K562 (cell line): Measurements from ENCODE around the gene MGAT4B. TPM values are rescaled to one million over a fixed set of nuclear protein-coding genes. Genes with fewer than 3 reads are reported as not detected.
A peak's percentile ranks its signal among the peaks of the same experiment; 100 is the strongest.

Experiments used
- BCL6 ChIP-seq: fragments of 250-450 bp; sonication (Bioruptor Pico); IDR thresholded peaks from 2 replicates; pipeline ENCODE4 v1.4.0; 2020
- ELF2 ChIP-seq: fragments of 250-450 bp; sonication (Bioruptor Pico); IDR thresholded peaks from 2 replicates; pipeline ENCODE4 v1.5.0; 2021; ENCODE audit warnings: mild to moderate bottlenecking
- ELF4 ChIP-seq: fragments of 450-650 bp; formaldehyde crosslinking; IDR thresholded peaks from 2 replicates; pipeline ENCODE4 v1.4.0; 2022; ENCODE audit warnings: missing genetic modification characterization
- FOXP1 ChIP-seq: sonication (generic); formaldehyde crosslinking; IDR thresholded peaks from 2 replicates; pipeline ENCODE4 v1.8.0; 2022; ENCODE audit warnings: mild to moderate bottlenecking, missing genetic modification reagents
- HMGN3 ChIP-seq: IDR thresholded peaks from 2 replicates; pipeline ENCODE4 v1.6.1; 2011; ENCODE audit warnings: borderline replicate concordance, low read depth, mild to moderate bottlenecking, mixed read lengths, low read length; ENCODE audit not compliant: insufficient read length; ENCODE audit errors: extremely low read depth
- JUNB ChIP-seq: fragments of 450-650 bp; formaldehyde crosslinking; conservative IDR thresholded peaks from 2 replicates; pipeline ENCODE4 v1.4.0; 2020; ENCODE audit warnings: mild to moderate bottlenecking
- RAD51 ChIP-seq: fragments of 450-650 bp; IDR thresholded peaks from 2 replicates; pipeline ENCODE4 v1.7.1; 2016; ENCODE audit warnings: low read depth, mild to moderate bottlenecking, borderline replicate concordance
- RBBP5 ChIP-seq: fragments of 200-600 bp; sonication (generic); IDR thresholded peaks from 2 replicates; pipeline ENCODE4 v1.6.1; 2012; ENCODE audit warnings: borderline replicate concordance, mild to moderate bottlenecking, low read length, control low read depth, inconsistent platforms; ENCODE audit not compliant: insufficient read depth, poor library complexity, severe bottlenecking
- RERE ChIP-seq: sonication (generic); formaldehyde crosslinking; IDR thresholded peaks from 2 replicates; pipeline ENCODE4 v1.8.0; 2023; ENCODE audit warnings: missing genetic modification reagents, mild to moderate bottlenecking, borderline replicate concordance
- SAFB ChIP-seq: fragments of 200-400 bp; formaldehyde crosslinking; IDR thresholded peaks from 2 replicates; pipeline ENCODE4 v1.6.1; 2017; ENCODE audit warnings: low read depth, low read length, borderline replicate concordance
- SRF ChIP-seq, 2 experiments: fragments of 250-450, 450-650 bp in 1 of 2; sonication (Bioruptor Pico) in 1 of 2; sonication (generic) in 1 of 2; formaldehyde crosslinking; IDR thresholded peaks; 2 replicates each; pipeline versions ENCODE4 v1.5.0 to v1.5.1; 2020 to 2022; ENCODE audit warnings: mild to moderate bottlenecking in 1 of 2, missing genetic modification reagents in 1 of 2
- USF1 ChIP-seq: sonication (generic); formaldehyde crosslinking; IDR thresholded peaks from 2 replicates; pipeline ENCODE4 v1.9.0; 2022; ENCODE audit warnings: mild to moderate bottlenecking, missing genetic modification reagents
- VEZF1 ChIP-seq: fragments of 200-800 bp; sonication (Bioruptor generic); IDR thresholded peaks from 2 replicates; pipeline ENCODE4 v1.6.1; 2017; ENCODE audit warnings: missing genetic modification characterization, missing compliant biosample characterization
- ZEB2 ChIP-seq: fragments of 450-650 bp; IDR thresholded peaks from 2 replicates; pipeline ENCODE4 v1.6.1; 2016
- ZFP30 ChIP-seq: fragments of 250-450 bp; sonication (Bioruptor Pico); IDR thresholded peaks from 2 replicates; pipeline ENCODE4 v1.8.0; 2022; ENCODE audit warnings: moderate library complexity, mild to moderate bottlenecking, inconsistent platforms, borderline replicate concordance
- ZNF639 ChIP-seq, 2 experiments: fragments of 200-800 bp in 1 of 2; sonication (Bioruptor generic) in 1 of 2; sonication (generic) in 1 of 2; formaldehyde crosslinking in 1 of 2; IDR thresholded peaks in 1 of 2; conservative IDR thresholded peaks in 1 of 2; 2 replicates each; pipeline versions ENCODE4 v1.5.0 to v1.6.1; 2016 to 2020; ENCODE audit warnings: missing compliant biosample characterization in 1 of 2, missing genetic modification characterization in 1 of 2, missing genetic modification reagents in 1 of 2
- polyA plus RNA-seq, 8 experiments: library from polyadenylated mRNA; depleted of rRNA in 4 of 8; stranded (reverse) in 5 of 8; unstranded in 3 of 8; fragments of >200 nt; fragmentation: Nextera tagmentation in 2 of 8; fragmentation: Illumina TruSeq in 1 of 8; extraction: Ambion mirVana in 2 of 8; extraction: Trizol in 1 of 8; gene quantifications; 2 replicates each; pipeline versions ENCODE4 v1.2.1 to v1.2.3, GENCODE V29; 2011 to 2014; ENCODE audit warnings: inconsistent platforms in 1 of 8, missing spikeins in 1 of 8
- total RNA-seq, 7 experiments: library from RNA; depleted of rRNA in 6 of 7; stranded (reverse); fragments of >200 nt in 6 of 7; fragmentation: Illumina TruSeq in 2 of 7; extraction: Trizol in 2 of 7; gene quantifications; 2 replicates each; pipeline versions ENCODE4 v1.2.1 to v1.2.3, GENCODE V29; 2011 to 2021; ENCODE audit warnings: low replicate concordance in 1 of 7

MGAT4B gene
- total and polyA plus RNA-seq, 9 of the 15 experiments (the other 6 are each of a cell fraction or from before 2014, with no cell fraction given) = 0.34 to 133 (median 75.4) TPM

- TF ChIP-seq RERE (no peak), RBBP5 (peak; percentile 3), RAD51 (peak; percentile 92), USF1 (CRISPR knock-in tag) (peak; percentile 81), SRF (CRISPR knock-in tag; IDR thresholded peaks at IDR 0.05) (peak in 1 of 2 experiments; percentile 50; a peak in 1 of 4 replicates), ELF2 (CRISPR knock-in tag) (no peak), ZNF639 (CRISPR knock-in tag; conservative IDR thresholded peaks at IDR 0.05 in 1 of 2, IDR thresholded peaks at IDR 0.05 in 1 of 2) (peak in 1 of 2 experiments; percentile 85; a peak in 1 of 4 replicates), SAFB (peak; percentile 65; the same call in 1 of the 2 replicates), JUNB (0 out of 2 replicates have a peak, but pooled peaks have one; percentile 57), HMGN3 (peak; percentile 99), FOXP1 (CRISPR knock-in tag) (peak; percentile 67; the same call in 1 of the 2 replicates), ZEB2 (peak; percentile 83), VEZF1 (peak; percentile 85), BCL6 (no peak), ZFP30 (CRISPR knock-in tag) (no peak), ELF4 (CRISPR knock-in tag) (peak; percentile 78; the same call in 1 of the 2 replicates)
These were observed 12.2 kb upstream of the MGAT4B start (continued) for GRCh38 chr5:179818746-179819295.
